Measurements from ENCODE around the gene ZNF618.

- TF ChIP-seq ATF3 (CRISPR knock-in tag; conservative IDR thresholded peaks at IDR 0.05) (no peak), STAT6 (CRISPR knock-in tag; conservative IDR thresholded peaks at IDR 0.05; ENCODE audit: low read depth) (no peak), MAX (CRISPR knock-in tag; IDR thresholded peaks at IDR 0.05) (no peak), ZNF396 (CRISPR knock-in tag; IDR thresholded peaks at IDR 0.05; ENCODE audit: borderline replicate concordance) (no peak), USF1 (CRISPR knock-in tag; IDR thresholded peaks at IDR 0.05) (no peak), ZBTB43 (CRISPR knock-in tag; IDR thresholded peaks at IDR 0.05) (no peak), CTCF (IDR thresholded peaks at IDR 0.05) (no peak), GRHL2 (CRISPR knock-in tag; IDR thresholded peaks at IDR 0.05; ENCODE audit: insufficient replicate concordance, severe bottlenecking) (no peak), ZSCAN18 (CRISPR knock-in tag; IDR thresholded peaks at IDR 0.05) (no peak), ELF4 (CRISPR knock-in tag; IDR thresholded peaks at IDR 0.05; ENCODE audit: low read depth) (no peak)
Observed at GRCh38 chr9:113999256-114000062, 123.3 kb downstream of the ZNF618 start.
